DMS153 (cell line): ENCODE measurements around the gene THYN1.

Experiments used
- DNase-seq: peaks from one replicate; lab custom pipeline; 2025; lab: John Stamatoyannopoulos, UW

THYN1 gene

GRCh38 chr11:134248910-134249480 lies 4.2 kb downstream of the THYN1 start:
- no peak for DNase-seq

- no peak for DNase-seq
Measured at GRCh38 chr11:134246678-134247077, 6.5 kb downstream of the THYN1 start.

GRCh38 chr11:134246100-134246499 lies 7.1 kb downstream of the THYN1 start:
- no peak for DNase-seq

GRCh38 chr11:134245434-134245833 lies 7.7 kb downstream of the THYN1 start:
- no peak for DNase-seq

- no peak for DNase-seq
Measured at GRCh38 chr11:134244593-134244992, 8.6 kb downstream of the THYN1 start.

- no peak for DNase-seq
Measured at GRCh38 chr11:134243913-134244312, 9.2 kb downstream of the THYN1 start.

GRCh38 chr11:134242376-134242775 lies 10.8 kb downstream of the THYN1 start:
- no peak for DNase-seq

GRCh38 chr11:134240592-134240991 lies 12.6 kb downstream of the THYN1 start:
- no peak for DNase-seq

GRCh38 chr11:134238956-134239355 lies 14.2 kb downstream of the THYN1 start:
- no peak for DNase-seq

GRCh38 chr11:134237557-134237922 lies 15.6 kb downstream of the THYN1 start:
- DNase-seq: no peak

GRCh38 chr11:134236834-134237556 lies 16.2 kb downstream of the THYN1 start:
- no peak for DNase-seq

- no peak for DNase-seq
Measured at GRCh38 chr11:134235399-134235798, 17.8 kb downstream of the THYN1 start.

GRCh38 chr11:134233729-134234179 lies 19.4 kb downstream of the THYN1 start:
- no peak for DNase-seq

- DNase-seq: no peak
Measured at GRCh38 chr11:134231958-134232659, 21.0 kb downstream of the THYN1 start.

- DNase-seq: no peak
Measured at GRCh38 chr11:134230339-134230738, 22.8 kb downstream of the THYN1 start.

GRCh38 chr11:134229126-134229790 lies 23.9 kb downstream of the THYN1 start:
- DNase-seq: no peak

GRCh38 chr11:134228625-134229024 lies 24.5 kb downstream of the THYN1 start:
- DNase-seq: no peak

GRCh38 chr11:134226806-134227325 lies 26.3 kb downstream of the THYN1 start:
- DNase-seq: no peak

- peak; percentile 9 for DNase-seq
Measured at GRCh38 chr11:134224710-134225664, 28.2 kb downstream of the THYN1 start.

GRCh38 chr11:134223836-134224709 lies 29.1 kb downstream of the THYN1 start, which contains the start of the genes NCAPD3 and VPS26B:
Gene NCAPD3 (minus strand): TSS chr11:134223967. CDS start chr11:134223926, 41 bp downstream.
Gene VPS26B (plus strand): TSS chr11:134224671. CDS start chr11:134225123, 452 bp downstream.
- peak; percentile 86 for DNase-seq
